HG03159 (cell line): ENCODE data around the gene FANCC.

Experiments
- ATAC-seq: cut with Tn5 transposase; IDR thresholded peaks from one replicate; pipeline ENCODE4 v1.9.1; 2021; ENCODE audit warnings: mild to moderate bottlenecking, moderate library complexity; ENCODE audit not compliant: unreplicated experiment

Gene FANCC

DNA sequence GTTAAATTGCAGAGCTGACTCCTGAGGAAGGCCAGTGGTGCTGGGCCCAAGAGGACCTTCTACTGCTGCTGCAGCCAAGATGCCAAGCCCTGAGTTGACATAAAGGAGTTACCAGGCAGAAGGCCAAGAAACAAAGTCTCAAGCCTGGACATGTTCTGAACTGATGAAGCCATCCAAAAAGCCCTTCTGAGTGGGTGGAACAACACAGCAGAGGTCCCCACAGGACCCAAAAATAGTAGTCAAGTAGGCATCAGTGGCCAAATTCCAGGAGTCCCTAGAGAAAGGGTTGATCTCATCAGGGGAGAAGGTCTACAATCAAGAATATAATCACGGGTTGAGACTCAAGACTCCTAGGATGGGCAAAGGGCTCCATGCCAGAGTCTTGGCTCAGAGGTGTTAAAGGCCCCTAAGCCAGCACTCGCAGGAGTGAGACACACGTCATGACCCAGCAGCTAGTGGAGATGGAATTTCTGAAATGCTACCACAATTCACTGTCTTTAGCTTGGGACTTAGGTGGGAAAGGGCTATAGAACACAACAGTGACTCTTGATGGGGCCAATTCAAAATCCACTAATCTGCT is 119.7 kb downstream of the FANCC start:
- no peak for ATAC-seq

DNA sequence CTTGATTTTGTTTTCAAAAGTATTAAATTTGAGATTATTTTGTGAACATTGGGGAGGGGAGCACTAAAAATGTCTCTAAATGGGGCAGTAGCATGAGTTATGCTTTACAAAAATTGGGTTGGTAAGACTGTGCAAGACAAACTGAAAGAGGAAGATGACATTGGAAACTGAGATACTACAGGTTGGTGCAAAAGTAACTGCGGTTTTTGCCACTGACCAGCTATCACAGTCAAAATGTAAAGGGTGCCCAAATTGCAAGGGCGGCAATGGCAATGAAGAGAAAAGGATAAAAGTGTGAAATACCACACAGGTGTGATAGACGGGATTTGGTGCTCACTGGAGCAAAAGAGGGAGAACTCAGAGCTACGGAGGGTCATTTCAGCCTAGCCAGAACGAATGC is 124.0 kb downstream of the FANCC start:
- no peak for ATAC-seq

DNA sequence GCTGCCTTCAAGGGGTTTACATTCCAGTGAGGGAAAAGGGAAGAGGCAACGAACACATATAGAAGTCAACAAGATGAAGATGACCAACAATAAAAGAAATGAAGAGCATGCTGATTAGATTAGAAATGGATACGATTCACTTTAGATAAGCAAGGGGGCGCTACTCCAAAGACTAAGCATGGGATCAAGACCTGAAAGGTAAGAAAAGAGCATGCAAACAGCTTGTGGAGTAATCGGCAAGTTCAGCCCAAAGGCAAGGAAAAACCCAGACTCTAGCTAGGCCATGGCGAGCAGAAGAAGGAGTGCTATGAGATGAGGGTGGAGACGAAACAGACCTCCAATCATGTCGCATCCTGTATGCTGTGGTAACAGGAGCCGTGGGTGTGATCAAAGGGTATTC is 124.4 kb downstream of the FANCC start:
- no peak for ATAC-seq

GRCh38 chr9:95192631-95193030 is 124.9 kb downstream of the FANCC start:
- no peak for ATAC-seq

DNA sequence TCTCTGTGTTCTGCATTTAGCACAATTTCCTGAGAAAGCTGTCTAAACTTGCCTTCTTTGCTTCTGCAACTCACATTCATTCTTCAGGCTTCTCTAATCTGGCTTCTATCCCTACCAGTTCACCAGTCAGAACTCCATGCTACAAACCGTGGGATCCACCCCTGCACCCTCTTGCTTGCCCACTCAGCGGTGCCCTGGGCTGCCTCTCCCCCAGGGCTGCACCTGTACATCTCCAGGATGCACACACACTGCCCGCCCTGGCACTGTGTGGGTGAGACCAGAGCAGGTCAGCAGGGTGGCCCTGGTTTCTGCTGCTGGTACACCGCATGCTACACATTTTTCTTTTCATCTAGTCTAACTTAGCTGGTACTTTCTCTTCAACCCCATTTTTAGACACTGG is 127.1 kb downstream of the FANCC start:
- no peak for ATAC-seq

DNA sequence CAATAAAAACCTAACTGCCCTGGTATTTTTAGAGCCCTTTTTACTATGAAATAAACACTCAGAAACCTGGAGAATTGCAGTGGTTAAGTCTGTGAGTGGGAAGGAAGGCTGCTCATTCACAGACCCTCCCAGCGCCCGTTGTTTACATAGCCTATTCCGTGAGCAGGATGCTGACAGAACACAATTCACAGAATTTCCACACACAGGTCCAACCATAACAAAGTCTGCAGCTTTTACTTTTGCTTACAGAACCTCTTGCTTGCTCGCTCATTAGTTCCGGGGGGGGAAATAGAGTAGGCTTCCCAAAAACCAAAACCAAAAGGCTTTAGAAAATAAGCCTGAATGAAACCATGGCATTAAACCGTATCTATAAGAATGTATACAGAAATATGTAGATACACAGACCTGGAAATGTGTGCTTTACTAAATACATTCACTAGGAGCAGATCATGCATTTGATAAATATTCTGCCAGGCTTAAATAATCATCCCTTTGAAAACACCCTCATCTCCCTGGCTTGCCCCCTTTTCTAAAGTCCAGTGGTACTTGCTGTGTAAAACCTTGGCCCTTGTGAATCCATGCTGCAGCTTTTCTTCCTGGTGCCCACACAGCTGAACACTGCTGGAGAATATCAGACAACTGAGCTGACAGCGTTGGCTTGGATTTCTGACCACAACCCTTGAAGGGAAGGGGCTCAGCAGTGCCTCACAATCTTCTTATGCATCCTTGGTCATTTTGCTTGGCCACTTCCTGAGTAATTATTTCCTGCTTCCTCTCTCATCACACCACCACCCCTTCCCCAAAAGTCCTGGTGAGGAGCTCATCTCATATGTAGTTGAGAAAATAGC is 128.0 kb downstream of the FANCC start:
- no peak for ATAC-seq

- ATAC-seq = no peak
These were observed 129.1 kb downstream of the FANCC start for GRCh38 chr9:95188459-95188858.

- no peak for ATAC-seq
These were observed 131.6 kb downstream of the FANCC start for GRCh38 chr9:95185956-95186355.

- ATAC-seq = no peak
These were observed 134.5 kb downstream of the FANCC start for GRCh38 chr9:95182854-95183563.

GRCh38 chr9:95181835-95182234 is 135.7 kb downstream of the FANCC start:
- ATAC-seq = no peak

DNA sequence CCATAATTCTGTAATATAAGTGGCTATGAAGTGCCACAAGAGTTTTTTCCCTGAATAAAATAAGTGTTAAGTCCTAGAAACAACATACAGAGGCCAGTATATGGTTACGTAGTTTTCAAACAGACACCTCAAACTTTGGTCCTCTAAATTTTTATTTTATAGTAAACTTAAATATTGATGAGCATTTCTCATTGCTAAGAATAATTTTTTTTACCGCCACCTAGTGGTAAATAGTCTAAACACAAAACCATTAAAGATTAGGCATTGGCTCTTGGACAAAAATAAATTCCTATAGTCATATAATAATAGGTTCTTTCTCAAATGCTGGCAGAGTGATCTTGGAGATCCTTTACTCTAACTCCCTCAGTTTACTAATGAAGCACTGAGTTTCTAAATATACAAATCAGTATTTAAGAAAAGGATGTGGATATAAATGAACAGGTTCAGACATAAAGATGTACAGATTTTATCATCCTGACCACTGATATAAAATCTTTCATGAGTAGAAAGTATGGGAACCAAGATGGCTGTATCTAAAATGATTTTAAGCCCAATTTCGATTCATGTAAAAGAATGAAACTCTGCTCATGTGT is 136.2 kb downstream of the FANCC start:
- ATAC-seq = no peak

DNA sequence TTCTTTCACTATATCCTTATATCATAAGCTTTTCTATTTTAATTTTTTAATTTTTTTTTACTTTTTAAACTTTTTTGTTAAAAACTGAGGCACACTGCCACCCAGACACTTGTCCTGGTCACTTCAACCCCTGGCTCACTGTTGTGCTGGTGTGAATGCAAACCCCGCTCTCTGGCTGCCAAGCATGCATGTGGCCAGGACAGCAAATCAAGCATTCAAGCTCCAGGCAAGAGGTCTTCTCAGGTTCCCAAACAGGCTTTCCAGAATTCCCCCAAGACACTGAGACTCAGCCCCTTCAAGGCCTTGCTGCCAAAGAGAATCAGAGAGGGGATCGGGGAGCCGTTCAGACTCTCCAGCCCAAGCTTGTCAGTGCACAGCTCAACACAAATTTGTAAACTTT is 139.9 kb downstream of the FANCC start:
- no peak for ATAC-seq

DNA sequence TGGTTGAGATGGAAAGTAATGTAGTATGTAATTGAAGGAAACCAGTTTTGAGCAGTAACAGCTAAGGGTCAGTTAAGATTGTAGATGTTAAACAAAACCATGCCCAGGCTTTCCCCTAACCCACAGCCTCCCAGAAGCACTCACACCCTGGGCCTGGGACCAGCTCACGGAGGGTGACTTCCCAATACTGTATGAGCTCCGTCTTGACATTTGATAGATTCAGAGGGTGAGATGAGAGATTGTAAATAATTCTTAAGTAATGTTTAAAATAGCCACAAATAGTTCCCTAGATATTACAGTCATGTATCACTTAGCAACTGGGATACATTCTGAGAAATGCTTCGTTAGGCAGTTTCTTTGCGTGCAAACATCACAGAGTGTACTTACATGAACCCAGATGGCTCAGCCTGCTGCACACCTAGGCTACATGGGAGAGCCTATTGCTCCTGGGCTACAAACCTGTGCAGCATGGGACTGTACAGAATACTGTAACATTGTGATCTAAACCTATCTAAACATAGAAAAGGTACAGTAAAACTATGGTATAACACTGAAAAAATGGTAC is 140.7 kb downstream of the FANCC start:
- no peak for ATAC-seq

DNA sequence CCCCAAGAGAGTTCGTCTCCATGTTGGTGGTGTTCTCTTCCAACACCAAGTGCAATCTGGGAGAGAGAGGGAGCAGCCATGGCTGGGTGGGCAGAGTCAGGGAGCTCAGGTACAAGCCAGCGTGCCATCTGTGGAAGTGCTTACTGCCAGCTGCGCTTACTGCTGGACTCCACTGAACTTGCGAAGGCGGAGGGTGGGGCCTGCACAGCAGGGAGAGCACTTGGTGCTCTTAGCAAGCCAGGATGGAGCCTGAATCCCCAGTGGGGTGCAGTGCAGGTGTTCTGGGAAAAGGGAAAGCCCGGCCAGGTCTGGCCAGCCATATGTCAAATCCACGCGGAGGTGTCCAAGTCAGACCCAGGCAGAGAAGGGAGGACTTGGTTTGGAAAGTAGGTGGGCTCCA is 142.0 kb downstream of the FANCC start:
- no peak for ATAC-seq

GRCh38 chr9:95174038-95174437 is 143.5 kb downstream of the FANCC start:
- no peak for ATAC-seq

GRCh38 chr9:95171596-95171995 is 145.9 kb downstream of the FANCC start:
- no peak for ATAC-seq

- ATAC-seq = no peak
These were observed 146.5 kb downstream of the FANCC start for GRCh38 chr9:95171001-95171400.

DNA sequence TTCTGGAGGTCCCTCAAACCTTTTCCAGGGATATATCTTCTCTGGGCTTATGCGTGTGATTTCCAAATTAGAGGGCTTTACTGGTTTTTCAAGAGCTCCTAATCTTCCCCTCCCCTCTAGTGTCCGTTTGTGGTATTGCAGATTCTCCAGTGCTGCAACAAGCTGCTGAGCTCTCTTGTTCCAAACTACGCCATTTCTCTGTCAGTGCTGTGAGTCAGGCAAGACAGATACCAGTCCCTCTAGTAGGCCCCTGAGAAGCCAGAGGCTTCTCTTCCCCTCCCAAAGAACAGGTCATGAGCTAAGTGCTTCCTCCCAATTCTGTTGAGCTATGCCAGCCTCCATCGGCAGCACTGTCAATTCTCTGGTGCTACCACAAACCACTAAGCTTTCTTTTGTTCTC is 149.5 kb downstream of the FANCC start:
- no peak for ATAC-seq

GRCh38 chr9:95165004-95165403 is 152.5 kb downstream of the FANCC start:
- no peak for ATAC-seq

DNA sequence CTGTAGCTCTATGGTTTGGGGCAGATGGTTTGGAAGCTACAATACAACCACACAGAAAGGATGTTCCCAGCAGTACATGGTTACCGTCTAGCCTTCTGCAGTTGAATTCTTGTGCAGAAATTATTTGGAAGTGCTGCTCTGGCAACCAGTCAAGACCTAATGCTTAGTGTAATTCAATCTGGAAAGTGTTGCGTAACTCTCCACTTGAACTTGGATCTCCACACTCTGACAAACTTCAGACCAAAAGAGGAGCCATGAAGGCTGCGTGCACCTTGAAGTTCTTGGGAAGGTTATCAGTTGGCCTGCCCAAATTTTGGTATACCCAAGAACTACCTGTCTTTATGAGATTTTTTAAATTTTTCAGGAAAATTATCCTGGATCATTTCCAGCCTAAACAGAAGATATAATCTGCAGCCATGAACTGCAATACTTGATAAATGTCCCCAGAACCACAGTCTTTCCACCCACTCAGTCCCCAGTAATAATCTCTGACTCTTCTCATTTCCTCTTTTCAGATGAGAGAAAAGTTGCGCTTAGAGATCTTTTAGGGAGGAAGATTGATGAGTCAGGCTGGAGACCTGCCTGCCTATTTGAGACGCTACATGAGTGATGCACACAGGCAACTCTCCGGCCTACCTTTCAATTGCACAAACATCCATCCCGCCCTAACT is 159.9 kb downstream of the FANCC start:
- ATAC-seq = peak; percentile 78

DNA sequence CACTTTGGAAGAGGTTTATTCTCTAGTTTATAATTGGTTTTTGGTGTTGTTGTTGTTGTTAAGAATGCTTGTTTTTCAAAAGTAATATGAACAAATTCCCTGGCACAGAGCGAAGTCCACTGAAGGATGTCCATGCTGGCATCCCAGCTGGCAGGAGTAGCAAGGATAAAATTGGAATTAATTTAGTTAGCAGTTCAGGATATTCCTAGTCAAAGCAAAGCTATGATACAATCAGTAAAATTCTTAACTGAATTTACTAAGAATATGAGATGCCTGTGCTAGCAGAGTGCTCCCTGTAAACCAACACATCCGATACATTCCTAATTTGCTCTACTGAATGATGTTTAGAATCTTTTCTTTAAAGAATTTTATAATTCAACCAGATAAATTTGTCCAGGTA is 161.4 kb downstream of the FANCC start:
- ATAC-seq = no peak
